H1 (cell line): ENCODE data around the gene TASP1. TPM values are rescaled to one million over a fixed set of nuclear protein-coding genes. Genes with fewer than 3 reads are reported as not detected.
"Not testable (repeated sequence)": the region's sequence is repeated elsewhere in the genome, so short reads cannot be mapped to it uniquely, and the experiment has no call there.

ENCODE experiments used
- CTCF ChIA-PET: fragments of 300-600 bp; sonication (Branson Sonifier 250); formaldehyde crosslinking; loops from one replicate; lab custom pipeline; 2021; ENCODE audit not compliant: partially characterized antibody; lab: Charles Lee
- POLR2A ChIA-PET: fragments of 300-600 bp; sonication (Branson Sonifier 250); formaldehyde crosslinking; loops from one replicate; lab custom pipeline; 2021; ENCODE audit warnings: inconsistent platforms; ENCODE audit not compliant: partially characterized antibody; lab: Charles Lee
- DNase-seq, 2 experiments: peaks; one replicate each; pipeline versions ENCODE4 v3.0.0 to v3.0.0-alpha.2; 2010 to 2022; ENCODE audit warnings: low spot score in 2 of 2, low read depth in 1 of 2, mixed read lengths in 1 of 2
- FAIRE-seq: peaks from 2 replicates; lab custom pipeline; 2011; peaks lifted over from hg19 to GRCh38; lab: Jason Lieb, UNC
- H2AFZ ChIP-seq: 2 replicates; pipeline ENCODE4 v1.8.1; 2012; ENCODE audit warnings: low read length, inconsistent platforms
- H2AK5ac ChIP-seq: 2 replicates; pipeline ENCODE4 v1.6.1; 2013; ENCODE audit warnings: low read depth, low read length
- H2BK120ac ChIP-seq: replicated peaks from 2 replicates; pipeline ENCODE3; 2013; ENCODE audit warnings: low read depth, low read length, inconsistent platforms
- H2BK12ac ChIP-seq: 2 replicates; pipeline ENCODE4 v1.6.1; 2013; ENCODE audit warnings: low read depth, low read length
- H2BK15ac ChIP-seq: 2 replicates; pipeline ENCODE4 v1.6.1; 2013; ENCODE audit warnings: low read length
- H2BK20ac ChIP-seq: 2 replicates; pipeline ENCODE4 v1.6.1; 2013; ENCODE audit warnings: low read length
- H2BK5ac ChIP-seq: 2 replicates; pipeline ENCODE4 v1.6.1; 2013; ENCODE audit warnings: low read depth, low read length
- H3K14ac ChIP-seq: 2 replicates; pipeline ENCODE4 v1.6.1; 2013; ENCODE audit warnings: inconsistent platforms; ENCODE audit not compliant: insufficient read length
- H3K18ac ChIP-seq: 2 replicates; pipeline ENCODE4 v1.6.1; 2013; ENCODE audit warnings: low read length; ENCODE audit errors: extremely low read depth
- H3K23ac ChIP-seq: 2 replicates; pipeline ENCODE4 v1.6.1; 2013; ENCODE audit warnings: inconsistent platforms; ENCODE audit not compliant: insufficient read length
- H3K23me2 ChIP-seq: 2 replicates; pipeline ENCODE4 v1.6.1; 2013; ENCODE audit warnings: low read depth, low read length
- H3K27ac ChIP-seq: 2 replicates; pipeline ENCODE4 v1.6.1; 2011; ENCODE audit warnings: low read depth, low read length, inconsistent platforms
- H3K27me3 ChIP-seq, 4 experiments: replicated peaks in 1 of 4; 1 replicate in 1 of 4; 2 replicates in 3 of 4; pipeline versions ENCODE4 v1.6.1 to v1.8.1; 2011 to 2013; ENCODE audit warnings: low read length in 3 of 4, mild to moderate bottlenecking in 3 of 4, inconsistent platforms in 2 of 4, mixed read lengths in 2 of 4, moderate library complexity in 1 of 4; ENCODE audit not compliant: control insufficient read depth in 3 of 4, insufficient read depth in 3 of 4; ENCODE audit errors: extremely low read depth in 1 of 4
- H3K36me3 ChIP-seq, 4 experiments: 2 replicates each; pipeline versions ENCODE4 v1.6.1 to v1.8.1; 2011 to 2013; ENCODE audit warnings: mild to moderate bottlenecking in 4 of 4, low read length in 3 of 4, moderate library complexity in 2 of 4, control low read depth in 1 of 4, inconsistent platforms in 1 of 4; ENCODE audit not compliant: insufficient read depth in 4 of 4, control insufficient read depth in 2 of 4
- H3K4ac ChIP-seq: replicated peaks from 2 replicates; pipeline ENCODE3; 2013; ENCODE audit warnings: low read length, low read depth, mixed read lengths, inconsistent platforms; ENCODE audit not compliant: insufficient read length
- H3K4me1 ChIP-seq, 4 experiments: replicated peaks in 1 of 4; 1 replicate in 1 of 4; 2 replicates in 3 of 4; pipeline versions ENCODE4 v1.6.1 to v1.8.1; 2011 to 2013; ENCODE audit warnings: low read length in 3 of 4, inconsistent platforms in 2 of 4, mixed read lengths in 1 of 4; ENCODE audit not compliant: insufficient read depth in 4 of 4, control insufficient read depth in 3 of 4
- H3K4me2 ChIP-seq, 2 experiments: 2 replicates each; pipeline versions ENCODE4 v1.6.1 to v1.8.1; 2011 to 2013; ENCODE audit warnings: low read depth in 2 of 2, low read length in 2 of 2, control low read depth in 1 of 2, inconsistent platforms in 1 of 2, mild to moderate bottlenecking in 1 of 2; ENCODE audit not compliant: insufficient read depth in 1 of 2
- H3K4me3 ChIP-seq, 4 experiments: fragments of 200-600, 300-600 bp in 1 of 4; sonication (generic), shearing (Covaris generic), sonication (Bioruptor Twin) in 1 of 4; 2 replicates each; pipeline versions ENCODE4 v1.5.1 to v1.8.1; 2011 to 2016; ENCODE audit warnings: low read length in 4 of 4, low read depth in 3 of 4, control low read depth in 2 of 4, inconsistent platforms in 2 of 4, mild to moderate bottlenecking in 2 of 4, mixed read lengths in 1 of 4, moderate library complexity in 1 of 4; ENCODE audit not compliant: insufficient read depth in 2 of 4; ENCODE audit errors: extremely low read depth in 1 of 4
- H3K56ac ChIP-seq: replicated peaks from 2 replicates; pipeline ENCODE3; 2013; ENCODE audit warnings: low read depth, mild to moderate bottlenecking, mixed read lengths, low read length, inconsistent platforms; ENCODE audit not compliant: insufficient read length
- H3K79me1 ChIP-seq: 2 replicates; pipeline ENCODE4 v1.6.1; 2013; ENCODE audit warnings: low read depth, low read length, control low read depth
- H3K79me2 ChIP-seq, 2 experiments: 2 replicates each; pipeline versions ENCODE4 v1.6.1 to v1.8.1; 2012 to 2013; ENCODE audit warnings: low read length in 2 of 2, mild to moderate bottlenecking in 2 of 2, inconsistent platforms in 1 of 2; ENCODE audit not compliant: insufficient read depth in 2 of 2, control insufficient read depth in 1 of 2
- H3K9ac ChIP-seq, 4 experiments: replicated peaks in 1 of 4; 1 replicate in 1 of 4; 2 replicates in 3 of 4; pipeline versions ENCODE4 v1.6.1 to v1.8.1; 2011 to 2013; ENCODE audit warnings: low read depth in 3 of 4, low read length in 3 of 4, control low read depth in 2 of 4, mild to moderate bottlenecking in 2 of 4, moderate library complexity in 2 of 4, inconsistent platforms in 1 of 4; ENCODE audit errors: extremely low read depth in 1 of 4
- H3K9me3 ChIP-seq, 2 experiments: 2 replicates each; pipeline versions ENCODE4 v1.6.1 to v1.8.1; 2012 to 2013; ENCODE audit warnings: mild to moderate bottlenecking in 2 of 2, moderate library complexity in 2 of 2, control low read depth in 1 of 2, inconsistent platforms in 1 of 2, low read depth in 1 of 2, low read length in 1 of 2, mixed read lengths in 1 of 2; ENCODE audit not compliant: insufficient read depth in 2 of 2
- H4K20me1 ChIP-seq, 2 experiments: replicated peaks in 1 of 2; 2 replicates each; pipeline versions ENCODE3 to v1.8.1; 2011 to 2013; ENCODE audit warnings: inconsistent platforms in 2 of 2, low read length in 2 of 2, mild to moderate bottlenecking in 1 of 2; ENCODE audit not compliant: insufficient read depth in 2 of 2, control insufficient read depth in 1 of 2
- H4K5ac ChIP-seq: 2 replicates; pipeline ENCODE4 v1.6.1; 2013; ENCODE audit warnings: low read length, low read depth, mixed read lengths, inconsistent platforms; ENCODE audit not compliant: insufficient read length
- H4K8ac ChIP-seq: 2 replicates; pipeline ENCODE4 v1.8.0; 2013; ENCODE audit warnings: mild to moderate bottlenecking, moderate library complexity, low read length, inconsistent platforms; ENCODE audit not compliant: insufficient read depth; ENCODE audit errors: extremely low read depth
- H4K91ac ChIP-seq: replicated peaks from 2 replicates; pipeline ENCODE3; 2013; ENCODE audit warnings: low read length, mixed read lengths, inconsistent platforms; ENCODE audit not compliant: insufficient read length
- WGBS, 2 experiments: shearing (Covaris generic) in 1 of 2; methylation state at CpG; one replicate each; pipeline versions ENCODE4 v1.1.6 to v1.1.7; 2013 to 2015; ENCODE audit warnings: low lambda C conversion rate in 2 of 2, mixed read lengths in 2 of 2, inconsistent platforms in 1 of 2, low coverage in 1 of 2, missing lambda C conversion rate in 1 of 2; ENCODE audit not compliant: insufficient replicate concordance in 2 of 2, insufficient coverage in 1 of 2, insufficient read length in 1 of 2; ENCODE audit errors: extremely low coverage in 1 of 2, missing lambda C conversion rate in 1 of 2; 5-methylcytosine and 5-hydroxymethylcytosine counted together
- polyA plus RNA-seq, 7 experiments: library from polyadenylated mRNA; depleted of rRNA in 3 of 7; stranded (reverse) in 5 of 7; unstranded in 2 of 7; fragments of >200 nt in 5 of 7; fragments of 200-250 nt in 2 of 7; gene quantifications; 1 replicate in 5 of 7; 2 replicates in 1 of 7; 4 replicates in 1 of 7; pipeline versions ENCODE4 v1.2.1 to v1.2.3, GENCODE V29; 2011 to 2013; ENCODE audit warnings: missing spikeins in 2 of 7, mixed read lengths in 2 of 7
- total RNA-seq: library from RNA; stranded (reverse); fragmentation: NEBNext Ultra II Directional; extraction: Animal tissue kit (Norgen Biotek cat#: 25700); gene quantifications from 2 replicates; pipeline ENCODE4 v1.2.1, GENCODE V29; 2021

Gene TASP1
- total and polyA plus RNA-seq, 2 of the 8 experiments (the other 6 are each of a cell fraction or from before 2014, with no cell fraction given): 4.5 to 10.9 TPM

GRCh38 chr20:13358936-13359335 is 279.8 kb downstream of the TASP1 start:
- H3K4me1 ChIP-seq: peaks cover 0 to 11% (median 8%) of the 10 kb centered on the region in 4 experiments; a peak in 5 of 7 replicates
- H3K23me2 ChIP-seq, H3K79me2 ChIP-seq, POLR2A ChIA-PET, H2AK5ac ChIP-seq, H3K9me3 ChIP-seq, H4K20me1 ChIP-seq, H3K79me1 ChIP-seq, CTCF ChIA-PET, H4K91ac ChIP-seq, FAIRE-seq, H3K4ac ChIP-seq, H3K14ac ChIP-seq, H2BK15ac ChIP-seq, H3K27ac ChIP-seq, H2BK120ac ChIP-seq, H3K23ac ChIP-seq, H2AFZ ChIP-seq, H2BK5ac ChIP-seq, H3K56ac ChIP-seq, H3K4me3 ChIP-seq, H4K5ac ChIP-seq, H3K27me3 ChIP-seq, H3K18ac ChIP-seq, H2BK12ac ChIP-seq, H3K4me2 ChIP-seq, H3K36me3 ChIP-seq, H3K9ac ChIP-seq, DNase-seq, H2BK20ac ChIP-seq, H4K8ac ChIP-seq: not testable (repeated sequence)
- WGBS, 2 experiments: 95% methylated on average over 12 of the region's 12 CpGs; no CpG with 5 or more reads in 1 of the 2 experiments

DNA sequence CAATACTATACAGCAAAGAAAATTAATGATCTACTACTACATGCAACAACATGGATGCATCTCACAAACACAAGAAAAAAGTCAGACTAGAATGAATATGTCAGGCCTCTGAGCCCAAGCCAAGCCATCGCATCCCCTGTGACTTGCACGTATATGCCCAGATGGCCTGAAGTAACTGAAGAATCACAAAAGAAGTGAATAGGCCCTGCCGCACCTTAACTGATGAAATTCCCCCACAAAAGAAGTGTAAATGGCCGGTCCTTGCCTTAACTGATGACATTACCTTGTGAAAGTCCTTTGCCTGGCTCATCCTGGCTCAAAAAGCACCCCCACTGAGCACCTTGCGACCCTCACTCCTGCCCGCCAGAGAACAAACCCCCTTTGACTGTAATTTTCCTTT is 280.9 kb downstream of the TASP1 start:
- H2BK12ac ChIP-seq, H2AFZ ChIP-seq, H3K4me2 ChIP-seq, H4K8ac ChIP-seq, H3K56ac ChIP-seq, H3K23me2 ChIP-seq, DNase-seq, CTCF ChIA-PET, H4K20me1 ChIP-seq, H3K4me3 ChIP-seq, POLR2A ChIA-PET, H3K18ac ChIP-seq, H3K27ac ChIP-seq, H3K14ac ChIP-seq, FAIRE-seq, H3K27me3 ChIP-seq, H3K79me2 ChIP-seq, H2BK5ac ChIP-seq, H3K9ac ChIP-seq, H3K79me1 ChIP-seq, H4K5ac ChIP-seq, H4K91ac ChIP-seq, H3K23ac ChIP-seq, H2BK20ac ChIP-seq, H3K36me3 ChIP-seq, H3K9me3 ChIP-seq, H2BK15ac ChIP-seq, H2AK5ac ChIP-seq, H3K4ac ChIP-seq: not testable (repeated sequence)
- 55% methylated on average over 6 of the region's 6 CpGs; no CpG with 5 or more reads in 1 of the 2 experiments for WGBS, 2 experiments
- peak overlapping the region; percentile 18 for H2BK120ac ChIP-seq
- peaks cover 0 to 11% (median 8%) of the 10 kb centered on the region in 4 experiments; a peak in 4 of 7 replicates for H3K4me1 ChIP-seq
